Midbrain (tissue), 1 donor: ENCODE data around the gene ATP6V0A1.
"Not testable (repeated sequence)": the region's sequence is repeated elsewhere in the genome, so short reads cannot be mapped to it uniquely, and the experiment has no call there.

ENCODE experiments used
- DNase-seq: peaks from one replicate; lab custom pipeline; 2025; lab: John Stamatoyannopoulos, UW

The ATP6V0A1 gene

DNA sequence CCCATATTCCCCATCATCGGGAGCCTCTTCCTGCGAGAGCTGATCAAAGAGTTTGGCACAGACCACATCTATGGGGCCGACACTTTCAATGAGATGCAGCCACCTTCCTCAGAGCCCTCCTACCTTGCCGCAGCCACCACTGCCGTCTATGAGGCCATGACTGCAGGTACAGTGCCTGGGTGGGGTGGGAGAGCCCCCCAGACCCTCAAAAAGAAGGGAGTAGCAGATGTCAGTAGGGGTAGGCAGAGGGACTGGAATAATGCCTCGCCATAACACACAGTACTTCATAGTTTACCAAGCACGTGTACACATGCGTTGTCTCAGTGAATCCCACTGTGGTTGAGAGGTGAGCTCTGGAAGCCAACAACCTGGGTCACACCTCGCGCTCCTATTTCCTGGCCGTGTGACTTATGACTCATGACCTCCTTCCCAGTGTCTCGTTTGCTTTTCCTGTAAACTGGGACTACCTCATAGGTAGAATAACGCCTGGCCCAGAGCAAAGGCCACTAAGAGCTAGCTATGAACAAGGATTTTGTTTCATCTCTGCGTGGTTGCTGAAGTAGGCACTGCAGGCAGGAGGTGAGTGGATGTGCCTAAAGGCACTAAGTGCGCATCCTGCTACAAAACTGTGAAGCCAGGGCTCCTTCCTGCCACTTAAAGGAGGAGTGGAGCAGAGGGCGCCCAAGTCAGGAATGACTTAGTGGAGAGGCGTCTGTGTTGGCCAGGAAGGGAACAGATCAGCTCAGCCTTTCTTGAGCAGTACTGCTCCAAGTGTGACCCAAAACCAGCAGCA lies 82.6 kb downstream of the ATP6V0A1 start:
- DNase-seq, result no peak

DNA sequence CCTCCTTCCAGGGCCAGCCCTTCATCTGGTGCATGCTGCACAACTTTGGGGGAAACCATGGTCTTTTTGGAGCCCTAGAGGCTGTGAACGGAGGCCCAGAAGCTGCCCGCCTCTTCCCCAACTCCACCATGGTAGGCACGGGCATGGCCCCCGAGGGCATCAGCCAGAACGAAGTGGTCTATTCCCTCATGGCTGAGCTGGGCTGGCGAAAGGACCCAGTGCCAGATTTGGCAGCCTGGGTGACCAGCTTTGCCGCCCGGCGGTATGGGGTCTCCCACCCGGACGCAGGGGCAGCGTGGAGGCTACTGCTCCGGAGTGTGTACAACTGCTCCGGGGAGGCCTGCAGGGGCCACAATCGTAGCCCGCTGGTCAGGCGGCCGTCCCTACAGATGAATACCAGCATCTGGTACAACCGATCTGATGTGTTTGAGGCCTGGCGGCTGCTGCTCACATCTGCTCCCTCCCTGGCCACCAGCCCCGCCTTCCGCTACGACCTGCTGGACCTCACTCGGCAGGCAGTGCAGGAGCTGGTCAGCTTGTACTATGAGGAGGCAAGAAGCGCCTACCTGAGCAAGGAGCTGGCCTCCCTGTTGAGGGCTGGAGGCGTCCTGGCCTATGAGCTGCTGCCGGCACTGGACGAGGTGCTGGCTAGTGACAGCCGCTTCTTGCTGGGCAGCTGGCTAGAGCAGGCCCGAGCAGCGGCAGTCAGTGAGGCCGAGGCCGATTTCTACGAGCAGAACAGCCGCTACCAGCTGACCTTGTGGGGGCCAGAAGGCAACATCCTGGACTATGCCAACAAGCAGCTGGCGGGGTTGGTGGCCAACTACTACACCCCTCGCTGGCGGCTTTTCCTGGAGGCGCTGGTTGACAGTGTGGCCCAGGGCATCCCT lies 84.8 kb downstream of the ATP6V0A1 start:
- DNase-seq, result no peak

DNA sequence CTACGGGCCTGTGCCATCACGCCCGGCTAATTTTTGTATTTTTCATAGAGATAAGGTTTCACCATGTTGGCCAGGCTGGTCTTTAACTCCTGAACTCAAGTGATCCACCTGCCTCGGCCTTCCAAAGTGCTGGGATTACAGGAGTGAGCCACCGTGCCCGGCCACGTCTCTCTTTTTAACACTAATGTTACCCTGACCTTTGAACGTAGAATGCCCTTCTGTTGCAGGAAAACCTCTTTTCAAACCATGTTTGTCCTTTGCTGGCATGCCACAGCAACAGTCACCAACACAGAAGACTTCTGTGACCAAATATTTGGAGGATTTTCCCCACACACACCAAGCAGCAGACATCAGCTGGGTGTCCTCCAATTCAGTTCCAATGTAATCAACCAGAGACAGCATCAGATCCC lies 86.2 kb downstream of the ATP6V0A1 start:
- no peak for DNase-seq

DNA sequence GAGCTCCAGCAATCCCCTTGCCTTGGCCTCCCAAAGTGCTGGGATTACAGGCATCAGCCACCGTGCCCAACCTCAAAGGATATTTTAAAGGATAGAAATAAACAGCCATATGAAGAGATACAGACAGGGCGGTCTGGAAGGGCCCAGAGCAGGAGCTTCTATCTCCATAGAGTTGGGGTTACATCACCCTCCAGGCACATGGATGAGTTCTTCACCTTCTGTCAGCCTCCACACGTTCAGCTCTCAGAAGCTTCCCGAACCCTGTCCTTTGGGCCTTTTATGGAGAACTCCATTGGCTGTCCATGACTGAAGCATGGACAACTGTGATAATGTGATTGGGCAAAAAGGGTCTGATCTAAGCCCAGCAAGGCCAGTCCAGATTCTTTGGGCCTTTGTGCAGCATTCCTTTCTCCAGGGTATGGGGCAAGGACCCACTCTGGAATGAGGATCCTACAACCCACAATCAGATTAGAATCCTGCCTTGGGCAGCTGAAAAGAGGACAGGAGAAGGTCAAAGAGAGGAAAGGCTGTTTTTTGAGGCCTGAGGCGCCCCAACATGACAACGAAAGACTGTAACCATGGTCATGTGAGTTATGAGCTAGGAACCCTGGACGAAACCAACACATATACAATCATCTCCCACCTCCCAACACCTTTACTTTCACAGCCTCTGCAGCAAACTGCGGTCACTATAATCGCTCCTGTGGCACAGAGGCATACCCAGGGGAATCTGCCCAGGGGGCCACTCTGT lies 87.3 kb downstream of the ATP6V0A1 start:
- not testable (repeated sequence) for DNase-seq

DNA sequence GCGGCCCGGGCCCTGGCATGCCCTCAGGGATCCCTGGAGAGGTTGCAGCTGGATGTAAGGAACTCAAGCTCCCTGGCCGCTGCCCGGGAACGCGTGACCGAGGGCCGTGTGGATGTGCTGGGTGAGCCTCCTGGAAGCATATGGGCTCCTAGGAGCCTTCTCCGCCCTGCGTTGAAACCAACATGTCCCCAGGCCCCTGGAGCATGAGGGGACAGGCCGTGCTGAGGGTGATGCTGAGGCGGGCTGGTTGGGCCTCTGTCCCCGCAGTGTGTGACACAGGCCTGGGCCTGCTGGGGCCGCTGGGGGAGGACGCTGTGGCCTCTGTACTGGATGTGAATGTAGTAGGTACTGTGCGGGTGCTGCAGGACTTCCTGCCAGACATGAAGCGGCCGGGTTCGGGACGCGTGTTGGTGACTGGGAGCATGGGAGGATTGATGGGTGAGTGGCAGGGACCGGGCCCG lies 88.4 kb downstream of the ATP6V0A1 start:
- no peak for DNase-seq

DNA sequence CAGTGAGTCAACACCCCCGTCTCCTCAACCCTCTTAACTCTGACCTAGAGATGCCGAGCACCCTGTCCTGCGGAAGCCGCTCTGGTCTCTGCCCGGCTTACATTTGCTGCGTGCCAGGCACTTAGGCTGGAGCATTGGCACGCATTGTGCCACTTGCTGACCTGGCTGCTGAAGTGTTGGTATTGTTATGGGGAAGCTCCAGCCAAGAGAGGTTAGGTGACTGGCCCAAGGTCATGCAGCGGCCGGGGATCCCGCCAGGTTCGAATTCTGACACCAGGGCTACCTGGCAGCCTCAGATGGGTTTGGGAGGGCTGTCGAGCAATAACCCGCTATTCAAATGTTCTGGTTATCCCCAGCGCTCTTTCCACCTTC lies 89.0 kb downstream of the ATP6V0A1 start:
- no peak for DNase-seq

DNA sequence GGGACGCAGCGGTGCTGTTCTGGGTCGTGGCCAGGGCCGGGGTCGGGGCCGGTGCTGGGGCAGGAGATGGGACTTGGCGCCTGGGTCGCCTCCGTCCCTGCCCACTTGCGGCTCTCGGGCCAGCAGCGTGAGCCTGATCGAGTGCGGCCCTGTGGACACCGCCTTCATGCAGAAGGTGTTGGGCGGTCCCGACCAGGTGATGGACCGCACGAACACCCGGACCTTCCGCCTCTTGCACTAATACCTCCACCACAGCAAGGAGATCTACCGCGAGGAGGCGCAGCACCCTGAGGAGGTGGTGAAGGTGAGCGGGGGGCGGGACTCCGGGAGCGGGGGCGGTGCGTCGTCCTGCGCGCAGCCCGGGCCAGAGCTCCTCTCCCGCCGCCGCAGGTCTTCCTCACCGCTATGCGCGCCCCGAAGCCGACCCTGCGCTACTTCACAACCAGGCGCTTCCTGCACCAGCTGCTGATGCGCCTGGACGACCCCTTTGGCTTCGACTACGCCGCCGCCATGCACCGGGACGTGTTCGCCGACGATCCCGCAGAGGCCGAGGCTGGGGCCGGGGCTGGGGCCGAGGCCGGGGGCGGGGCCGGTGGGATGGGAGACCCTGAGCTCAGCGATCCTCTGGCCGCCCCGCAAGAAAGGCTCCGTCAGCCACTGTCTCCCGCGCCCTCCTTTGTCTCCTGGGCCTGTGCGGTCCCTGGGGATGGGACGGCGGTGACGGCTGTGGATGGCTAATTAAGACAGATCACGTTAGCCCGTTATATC lies 89.6 kb downstream of the ATP6V0A1 start:
- no peak for DNase-seq

DNA sequence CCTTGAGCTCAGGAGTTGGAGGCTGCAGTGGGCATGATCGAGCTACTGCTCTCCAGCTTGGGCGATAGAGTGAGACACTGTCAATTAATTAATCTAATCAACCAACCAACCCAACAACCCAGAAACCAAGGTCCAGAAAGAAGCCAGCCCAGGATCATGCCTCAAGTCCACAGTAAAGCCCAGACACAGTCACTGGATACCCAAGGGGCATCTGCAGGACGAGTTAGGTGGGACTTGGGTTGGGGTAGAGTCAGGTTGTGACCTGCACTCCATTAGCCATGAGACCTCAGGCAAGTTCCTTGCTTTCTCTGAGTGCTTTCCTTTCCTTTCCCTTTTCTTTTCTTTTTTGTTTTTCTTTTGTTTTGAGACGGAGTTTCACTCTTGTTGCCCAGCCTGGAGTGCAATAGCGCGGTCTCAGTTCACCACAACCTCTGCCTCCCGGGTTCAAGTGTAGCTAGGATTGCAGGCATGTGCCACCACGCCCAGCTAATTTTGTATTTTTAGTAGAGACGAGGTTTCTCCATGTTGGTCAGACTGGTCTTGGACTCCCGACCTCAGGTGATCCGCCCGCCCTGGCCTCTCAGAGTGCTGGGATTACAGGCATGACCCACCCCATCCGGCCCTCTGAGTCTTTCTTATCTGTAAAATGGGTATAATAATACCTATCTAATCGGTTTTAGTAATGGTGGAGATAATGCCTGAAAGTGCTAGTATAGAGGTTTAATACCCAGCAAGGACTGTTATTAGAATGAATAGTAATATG lies 90.5 kb downstream of the ATP6V0A1 start:
- no peak for DNase-seq

DNA sequence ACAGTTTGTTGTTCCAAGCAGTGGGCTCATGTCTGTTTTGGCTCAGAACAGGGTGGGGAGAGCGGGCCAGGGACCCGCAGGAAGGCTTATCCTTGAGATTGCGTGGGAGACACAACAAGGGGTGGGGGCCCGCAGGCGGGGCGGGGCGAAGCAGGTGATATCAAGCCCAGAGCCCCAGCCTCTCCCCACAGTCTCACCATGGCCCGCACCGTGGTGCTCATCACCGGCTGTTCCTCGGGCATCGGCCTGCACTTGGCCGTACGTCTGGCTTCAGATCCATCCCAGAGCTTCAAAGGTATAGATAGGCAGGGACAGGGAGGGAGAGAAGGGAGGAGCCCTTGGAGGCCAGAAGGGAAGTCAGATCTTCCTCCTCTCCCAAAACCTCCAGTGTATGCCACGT lies 94.1 kb downstream of the ATP6V0A1 start, which contains the start of gene HSD17B1:
Gene HSD17B1 (plus strand): TSS at position 188 of the 400 bp plus-strand sequence. CDS start 11 bp downstream, at position 199.
- DNase-seq, result not testable (repeated sequence)

DNA sequence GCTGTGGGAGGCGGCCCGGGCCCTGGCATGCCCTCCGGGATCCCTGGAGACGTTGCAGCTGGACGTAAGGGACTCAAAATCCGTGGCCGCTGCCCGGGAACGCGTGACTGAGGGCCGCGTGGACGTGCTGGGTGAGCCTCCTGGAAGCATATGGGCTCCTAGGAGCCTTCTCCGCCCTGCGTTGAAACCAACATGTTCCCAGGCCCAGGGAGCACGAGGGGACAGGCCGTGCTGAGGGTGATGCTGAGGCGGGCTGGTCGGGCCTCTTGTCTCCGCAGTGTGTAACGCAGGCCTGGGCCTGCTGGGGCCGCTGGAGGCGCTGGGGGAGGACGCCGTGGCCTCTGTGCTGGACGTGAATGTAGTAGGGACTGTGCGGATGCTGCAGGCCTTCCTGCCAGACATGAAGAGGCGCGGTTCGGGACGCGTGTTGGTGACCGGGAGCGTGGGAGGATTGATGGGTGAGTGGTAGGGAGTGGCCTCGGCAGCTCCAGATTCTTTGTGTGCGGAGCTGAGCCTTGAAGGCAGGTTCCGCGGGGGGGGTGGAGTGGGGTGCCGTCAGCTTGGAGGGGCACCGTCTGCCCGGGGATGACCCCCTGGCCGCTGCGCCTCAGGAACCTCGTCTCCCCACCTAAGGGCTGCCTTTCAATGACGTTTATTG lies 94.6 kb downstream of the ATP6V0A1 start:
- no peak for DNase-seq

DNA sequence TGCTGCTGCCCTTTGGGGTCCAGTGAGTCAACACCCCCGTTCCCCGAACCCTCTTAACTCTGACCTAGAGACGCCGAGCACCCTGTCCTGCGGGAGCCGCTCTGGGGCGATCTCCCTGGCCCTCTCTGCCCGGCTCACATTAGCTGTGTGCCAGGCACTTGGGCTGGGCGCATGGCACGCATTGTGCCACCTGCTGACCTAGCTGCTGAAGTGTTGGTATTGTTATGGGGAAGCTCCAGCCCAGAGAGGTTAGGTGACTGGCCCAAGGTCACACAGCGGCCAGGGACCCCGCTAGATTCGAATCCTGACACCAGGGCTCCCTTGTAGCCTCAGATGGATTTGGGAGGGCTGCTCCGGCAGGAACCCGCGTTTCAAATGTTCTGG lies 95.2 kb downstream of the ATP6V0A1 start:
- DNase-seq, result no peak

DNA sequence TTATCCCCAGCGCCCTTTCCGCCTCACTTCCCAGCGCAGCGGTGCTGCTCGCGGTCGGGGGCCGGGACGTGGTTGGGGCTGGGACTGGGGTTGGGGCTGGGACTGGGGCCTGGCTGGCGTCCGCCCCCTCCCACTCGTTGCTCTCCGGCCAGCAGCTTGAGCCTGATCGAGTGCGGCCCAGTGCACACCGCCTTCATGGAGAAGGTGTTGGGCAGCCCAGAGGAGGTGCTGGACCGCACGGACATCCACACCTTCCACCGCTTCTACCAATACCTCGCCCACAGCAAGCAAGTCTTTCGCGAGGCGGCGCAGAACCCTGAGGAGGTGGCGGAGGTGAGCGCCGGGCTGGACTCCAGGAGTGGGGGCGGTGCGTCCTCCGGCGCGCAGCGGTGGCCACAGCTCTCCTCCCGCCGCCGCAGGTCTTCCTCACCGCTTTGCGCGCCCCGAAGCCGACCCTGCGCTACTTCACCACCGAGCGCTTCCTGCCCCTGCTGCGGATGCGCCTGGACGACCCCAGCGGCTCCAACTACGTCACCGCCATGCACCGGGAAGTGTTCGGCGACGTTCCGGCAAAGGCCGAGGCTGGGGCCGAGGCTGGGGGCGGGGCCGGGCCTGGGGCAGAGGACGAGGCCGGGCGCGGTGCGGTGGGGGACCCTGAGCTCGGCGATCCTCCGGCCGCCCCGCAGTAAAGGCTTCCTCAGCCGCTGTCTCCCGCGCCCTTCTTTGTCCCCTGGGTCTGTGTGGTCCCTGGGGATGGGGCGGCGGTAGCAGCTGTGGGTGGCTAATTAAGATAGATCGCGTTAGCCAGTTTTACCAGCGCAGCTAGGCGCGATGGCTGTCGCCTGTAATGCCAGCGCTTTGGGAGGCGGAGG lies 95.8 kb downstream of the ATP6V0A1 start:
- peak; percentile 86 for DNase-seq

DNA sequence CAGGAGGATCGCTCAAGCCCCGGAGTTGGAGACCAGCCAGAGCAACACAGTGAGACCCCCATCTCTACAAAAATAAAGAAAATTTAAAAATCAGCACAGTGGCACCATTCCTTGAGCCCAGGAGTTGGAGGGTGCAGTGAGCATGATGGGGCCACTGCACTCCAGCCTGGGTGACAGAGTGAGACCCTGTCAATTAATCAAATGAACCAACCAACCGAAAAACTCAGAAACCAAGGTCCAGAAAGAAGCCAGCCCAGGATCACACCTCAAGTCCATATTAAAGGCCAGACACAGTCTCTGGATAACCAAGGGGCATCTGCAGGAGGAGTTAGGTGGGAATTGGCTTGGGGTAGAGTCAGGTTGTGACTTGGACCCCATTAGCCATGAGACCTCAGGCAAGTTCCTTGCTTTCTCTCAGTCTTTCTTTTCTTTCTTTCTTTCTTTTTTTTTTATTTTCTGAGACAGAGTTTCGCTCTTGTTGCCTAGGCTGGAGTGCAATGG lies 96.5 kb downstream of the ATP6V0A1 start:
- no peak for DNase-seq

DNA sequence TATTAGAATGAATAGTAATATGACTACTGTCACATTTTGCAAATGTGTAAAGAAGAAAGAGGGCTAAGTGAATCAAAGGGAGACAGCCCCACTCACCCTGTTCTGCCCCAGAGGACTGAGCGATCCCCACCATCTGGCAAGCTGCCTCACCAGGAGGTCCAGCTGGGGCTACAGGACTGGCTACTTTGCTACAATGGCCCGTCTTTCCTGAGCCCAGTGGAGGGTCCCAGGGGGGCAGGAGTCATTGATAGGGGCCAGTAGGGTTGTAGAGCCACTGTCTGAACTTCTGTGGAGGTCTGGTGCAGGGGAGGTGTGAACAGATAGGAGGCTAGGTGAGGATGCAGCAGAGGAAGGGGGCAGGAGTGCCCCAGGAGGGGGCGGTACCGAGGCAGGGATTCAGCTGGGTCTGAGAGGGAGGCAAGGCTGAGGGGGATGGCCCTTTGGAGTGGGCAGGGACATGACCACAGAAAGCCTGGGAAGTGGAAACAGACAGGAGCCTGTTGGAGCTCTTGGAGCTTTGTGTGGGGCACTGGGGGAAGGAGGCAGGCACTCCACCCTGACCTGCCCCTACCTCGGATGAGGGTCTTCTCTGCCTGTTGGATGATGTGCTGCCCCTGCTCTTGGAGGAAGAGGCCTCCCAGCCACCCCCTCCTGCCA lies 97.4 kb downstream of the ATP6V0A1 start:
- not testable (repeated sequence) for DNase-seq

DNA sequence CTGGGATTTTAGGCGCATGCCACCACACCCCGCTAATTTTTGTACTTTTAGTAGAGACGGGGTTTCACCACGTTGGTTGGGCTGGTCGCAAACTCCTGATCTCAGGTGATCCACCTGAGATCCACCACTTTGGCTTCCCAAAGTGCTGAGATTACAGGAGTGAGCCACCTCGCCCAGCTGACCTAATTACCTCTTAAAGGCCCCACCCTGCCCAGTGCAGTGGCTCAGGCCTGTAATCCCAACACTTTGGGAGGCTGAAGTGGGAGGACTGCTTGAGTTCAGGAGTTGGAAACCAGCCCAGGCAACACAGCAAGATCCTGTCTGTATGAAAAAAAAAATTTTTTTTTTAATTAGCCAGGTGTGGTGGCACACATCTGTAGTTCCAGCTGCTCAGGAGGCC lies 100.4 kb downstream of the ATP6V0A1 start:
- no peak for DNase-seq

DNA sequence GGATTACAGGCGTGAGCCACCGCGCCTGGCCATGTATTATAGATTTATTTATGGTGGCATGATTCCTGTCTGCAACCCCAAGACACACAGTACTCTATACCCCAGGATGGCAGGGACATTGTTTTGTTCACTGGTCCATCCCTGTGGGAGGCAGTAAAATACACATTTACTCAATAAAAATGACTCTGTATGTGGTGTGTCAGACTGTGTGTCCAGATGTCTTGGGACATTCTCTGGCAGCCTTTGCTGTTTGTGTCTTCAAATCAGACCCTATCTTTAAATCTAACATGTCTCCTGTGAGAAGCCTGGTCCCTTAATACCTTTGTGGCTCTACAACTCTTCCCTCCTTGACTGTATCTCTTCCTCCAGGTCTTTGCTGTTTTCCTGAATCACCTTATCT lies 101.6 kb downstream of the ATP6V0A1 start:
- no peak for DNase-seq

DNA sequence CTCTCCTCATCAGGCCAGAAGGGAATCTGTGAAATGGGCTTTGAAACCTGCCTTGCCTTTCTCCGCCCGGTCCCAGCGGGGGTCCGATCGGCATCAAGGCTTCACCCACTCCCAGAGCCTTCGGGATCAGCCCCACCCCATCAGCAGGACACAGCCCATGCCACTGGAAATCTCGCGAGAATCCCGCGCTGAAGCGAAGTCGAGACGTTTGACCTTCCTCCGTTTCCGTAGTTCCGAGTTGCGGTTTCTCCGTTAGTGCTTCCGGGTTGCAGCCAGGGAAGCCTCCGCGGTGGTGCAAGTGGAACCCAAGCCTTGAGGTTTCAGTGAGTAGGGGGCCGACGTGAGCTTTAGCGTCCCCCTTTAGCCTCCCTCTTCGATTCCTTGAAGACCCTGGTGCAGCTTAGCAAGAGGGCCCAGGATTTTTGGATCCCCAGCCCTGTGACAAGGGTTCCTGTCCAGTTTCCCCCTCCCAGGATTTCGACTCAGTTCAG lies 103.3 kb downstream of the ATP6V0A1 start, which contains the start of gene COASY:
Gene COASY (plus strand): TSS at position 252 of the 491 bp plus-strand sequence. CDS start 475 bp downstream, outside the sequence.
- peak; percentile 96 for DNase-seq
